B cell (primary cell): ENCODE measurements around the gene CEP43. TPM values are rescaled to one million over a fixed set of nuclear protein-coding genes. Genes with fewer than 3 reads are reported as not detected.

ENCODE experiments used
- ATAC-seq: fragments of 200-7000 bp; cut with Tn5 transposase; one replicate; pipeline ENCODE4 v1.10.0; 2021; ENCODE audit warnings: low read depth, mild to moderate bottlenecking, moderate number of reproducible peaks, moderate library complexity
- CTCF ChIA-PET: fragments of 350-600 bp; sonication (Branson Sonifier 250); formaldehyde crosslinking; loops from one replicate; lab custom pipeline; 2021; ENCODE audit warnings: antibody characterized with exemption, inconsistent platforms; lab: Charles Lee
- POLR2A ChIA-PET: fragments of 350-600 bp; sonication (Branson Sonifier 250); formaldehyde crosslinking; loops from one replicate; lab custom pipeline; 2021; ENCODE audit warnings: antibody characterized with exemption; lab: Charles Lee
- DNase-seq: peaks from one replicate; pipeline ENCODE4 v3.0.0; 2013
- H2AFZ ChIP-seq: 2 replicates; pipeline ENCODE4 v1.6.1; 2012; ENCODE audit warnings: mild to moderate bottlenecking, low read depth, low read length; ENCODE audit not compliant: insufficient read depth, poor library complexity, severe bottlenecking
- H3K27ac ChIP-seq, 2 donors: 1 replicate in 1 of 2; 2 replicates in 1 of 2; pipeline ENCODE4 v1.5.1; 2012 to 2013; ENCODE audit warnings: low read length in 2 of 2, mild to moderate bottlenecking in 2 of 2, moderate library complexity in 1 of 2
- H3K27me3 ChIP-seq, 4 experiments: fragments of 200-600 bp in 1 of 4; sonication (generic) in 1 of 4; replicated peaks in 1 of 4; 1 replicate in 2 of 4; 2 replicates in 2 of 4; pipeline versions ENCODE4 v1.6.1 to v1.7.0; 2013 to 2016; ENCODE audit warnings: low read length in 3 of 4, mild to moderate bottlenecking in 2 of 4, mixed read lengths in 1 of 4, moderate library complexity in 1 of 4; ENCODE audit not compliant: insufficient read depth in 4 of 4, control insufficient read depth in 3 of 4; ENCODE audit errors: control extremely low read depth in 1 of 4
- H3K36me3 ChIP-seq, 2 experiments: replicated peaks in 1 of 2; 1 replicate in 1 of 2; 2 replicates in 1 of 2; pipeline versions ENCODE4 v1.6.1 to v1.7.1; 2013; ENCODE audit warnings: low read length in 1 of 2; ENCODE audit not compliant: insufficient read depth in 2 of 2, control insufficient read depth in 1 of 2; ENCODE audit errors: control extremely low read depth in 1 of 2, extremely low read depth in 1 of 2
- H3K4me1 ChIP-seq, 2 donors: fragments of 200-600 bp in 1 of 2; sonication (generic) in 1 of 2; 1 replicate in 1 of 2; 2 replicates in 1 of 2; pipeline versions ENCODE4 v1.5.1 to v1.6.1; 2013 to 2017; ENCODE audit warnings: low read length in 2 of 2; ENCODE audit not compliant: control insufficient read depth in 2 of 2, insufficient read depth in 2 of 2
- H3K4me2 ChIP-seq: replicated peaks from 2 replicates; pipeline ENCODE3; 2012; ENCODE audit warnings: mild to moderate bottlenecking, low read depth, low read length; ENCODE audit not compliant: poor library complexity, severe bottlenecking
- H3K4me3 ChIP-seq, 5 experiments: fragments of 200-600 bp in 1 of 5; sonication (generic) in 1 of 5; 1 replicate in 3 of 5; 2 replicates in 2 of 5; pipeline versions ENCODE4 v1.5.1 to v1.7.0; 2011 to 2016; ENCODE audit warnings: low read length in 4 of 5, mild to moderate bottlenecking in 4 of 5, low read depth in 2 of 5, control low read depth in 1 of 5, moderate library complexity in 1 of 5; ENCODE audit not compliant: insufficient read depth in 1 of 5; ENCODE audit errors: control extremely low read depth in 1 of 5, extremely low read depth in 1 of 5
- H3K79me2 ChIP-seq: fragments of 200-600 bp; sonication (generic); one replicate; pipeline ENCODE4 v1.6.0; 2016; ENCODE audit warnings: low read length; ENCODE audit not compliant: control insufficient read depth, insufficient read depth
- H3K9ac ChIP-seq: fragments of 200-600 bp; sonication (generic); 2 replicates; pipeline ENCODE4 v1.6.1; 2017; ENCODE audit warnings: mild to moderate bottlenecking, low read length, moderate library complexity
- H3K9me3 ChIP-seq, 3 donors: one replicate each; pipeline versions ENCODE4 v1.6.1 to v1.7.1; 2013; ENCODE audit warnings: low read length in 2 of 3; ENCODE audit not compliant: control insufficient read depth in 2 of 3, insufficient read depth in 1 of 3; ENCODE audit errors: control extremely low read depth in 1 of 3
- H4K20me1 ChIP-seq: 2 replicates; pipeline ENCODE4 v1.6.0; 2012; ENCODE audit warnings: mild to moderate bottlenecking, low read length; ENCODE audit not compliant: insufficient read depth, control insufficient read depth, poor library complexity, severe bottlenecking
- H3K27ac Mint-ChIP-seq: one replicate; pipeline ENCODE4 v1.8.0; 2021; ENCODE audit warnings: mixed read lengths
- H3K27me3 Mint-ChIP-seq: one replicate; pipeline ENCODE4 v1.8.0; 2021; ENCODE audit warnings: mixed read lengths
- H3K4me1 Mint-ChIP-seq: one replicate; pipeline ENCODE4 v1.8.0; 2021; ENCODE audit warnings: mixed read lengths
- H3K4me3 Mint-ChIP-seq: one replicate; pipeline ENCODE4 v1.8.0; 2021; ENCODE audit warnings: mixed read lengths
- H3K9me3 Mint-ChIP-seq: one replicate; pipeline ENCODE4 v1.8.0; 2022; ENCODE audit warnings: mixed read lengths; ENCODE audit not compliant: insufficient read depth
- CTCF ChIP-seq: fragments of 200-600 bp; IDR thresholded peaks from one replicate; pipeline ENCODE4 v1.8.0; 2022; ENCODE audit warnings: antibody characterized with exemption, mild to moderate bottlenecking
- EZH2 ChIP-seq: IDR thresholded peaks from 2 replicates; pipeline ENCODE4 v1.6.1; 2012; ENCODE audit warnings: borderline replicate concordance, low read depth, mild to moderate bottlenecking, moderate library complexity, low read length; ENCODE audit not compliant: insufficient read depth, poor library complexity, severe bottlenecking
- WGBS: methylation state at CpG from one replicate; pipeline ENCODE4 v1.1.5; 2013; ENCODE audit warnings: missing lambda C conversion rate; ENCODE audit not compliant: insufficient coverage; 5-methylcytosine and 5-hydroxymethylcytosine counted together
- intact Hi-C: fragments of 100-400 bp; cut with micrococcal nuclease; formaldehyde crosslinking; loops from one replicate; pipeline ENCODE4 v1.10.0; 2022
- polyA plus RNA-seq: library from polyadenylated mRNA; depleted of rRNA; stranded (reverse); fragments of >200 nt; gene quantifications from 2 replicates; pipeline ENCODE4 v1.2.3, GENCODE V29; 2012
- total RNA-seq, 2 donors: library from RNA; stranded (reverse); fragments of 120-200 nt in 1 of 2; gene quantifications; 1 replicate in 1 of 2; 2 replicates in 1 of 2; pipeline versions ENCODE4 v1.2.3 to v1.2.4, GENCODE V29; 2013 to 2022

CEP43 gene
- total and polyA plus RNA-seq, 2 donors (not counting 1 experiment from before 2014, with no cell fraction given): 10.1 to 39.7 TPM

- intact Hi-C loops: loop anchor here (2.0 to 5.0 kb wide), 2 partner anchors 329 to 614 kb away; partner anchors contain the start of genes RPS6KA2 and SFT2D1
- no peak for DNase-seq
- Mint-ChIP-seq H3K4me1 (peaks cover 79% of the 10 kb centered on the region), H3K27me3 (no peaks in the 10 kb centered on the region), H3K27ac (peak overlapping the region; percentile 100), H3K4me3 (peak overlapping the region; percentile 93), H3K9me3 (no peaks in the 10 kb centered on the region)
- Histone ChIP-seq H3K27me3 (no peaks in the 10 kb centered on the region), H3K36me3 (peaks cover 0 to 27% of the 10 kb centered on the region in 2 experiments), H3K9ac (peak overlapping the region; percentile 89), H3K79me2 (peaks cover 49% of the 10 kb centered on the region), H4K20me1 (peaks cover 34% of the 10 kb centered on the region), H3K4me2 (peak overlapping the region; percentile 98), H2AFZ (peak overlapping the region; percentile 81), H3K4me1 (peaks cover 68 to 81% of the 10 kb centered on the region in 2 donors), H3K27ac (peak overlapping the region; percentile 78 to 98), H3K4me3 (peak overlapping the region; percentile 79 to 97 (median 89)), H3K9me3 (no peaks in the 10 kb centered on the region)
- ChIA-PET POLR2A (interaction anchor here (0.8 to 2.2 kb wide), 15 partner anchors 9 to 198 kb away, joined by 3 to 11 read pairs (median 4); no protein-coding TSS in a partner anchor), CTCF (interaction anchor here (0.9 to 9.7 kb wide), 10 partner anchors 27 to 467 kb away, joined by 3 to 117 read pairs (median 4); partner anchors contain the start of gene CEP43)
- no peak for TF ChIP-seq EZH2
- no peak for TF ChIP-seq CTCF
- ATAC-seq: peak; percentile 3
- WGBS: under 1% methylated on average over 54 of the region's 54 CpGs
Measured at GRCh38 chr6:166955865-166956443, 43.2 kb upstream of the CEP43 start.
